Esophagus muscularis mucosa (tissue), 4 donors: Measurements from ENCODE around the gene KRT83. TPM values are rescaled to one million over a fixed set of nuclear protein-coding genes. Genes with fewer than 3 reads are reported as not detected.

Experiments used
- DNase-seq: peaks from one replicate; pipeline ENCODE4 v3.0.0-alpha.2; 2017; ENCODE audit errors: extremely low spot score
- H3K27ac ChIP-seq, 4 donors: fragments of 200-600 bp; sonication (generic); replicated peaks in 1 of 4; 1 replicate in 3 of 4; 2 replicates in 1 of 4; pipeline ENCODE4 v1.5.1; 2016 to 2019; ENCODE audit warnings: mild to moderate bottlenecking in 1 of 4
- H3K27me3 ChIP-seq, 4 donors: fragments of 200-600 bp; sonication (generic); one replicate each; pipeline versions ENCODE4 v1.5.1 to v1.6.0; 2016 to 2019
- H3K36me3 ChIP-seq, 4 donors: fragments of 200-600 bp; sonication (generic); one replicate each; pipeline ENCODE4 v1.5.1; 2016 to 2019
- H3K4me1 ChIP-seq, 4 donors: fragments of 200-600 bp; sonication (generic); one replicate each; pipeline ENCODE4 v1.5.1; 2016 to 2019
- H3K4me3 ChIP-seq, 4 donors: fragments of 200-600 bp; sonication (generic); 1 replicate in 2 of 4; 2 replicates in 2 of 4; pipeline ENCODE4 v1.5.1; 2016 to 2019; ENCODE audit warnings: mild to moderate bottlenecking in 4 of 4, moderate library complexity in 1 of 4
- H3K9me3 ChIP-seq, 4 donors: fragments of 200-600 bp; sonication (generic); 1 replicate in 3 of 4; 2 replicates in 1 of 4; pipeline ENCODE4 v1.5.1; 2016 to 2019
- CTCF ChIP-seq, 3 experiments: fragments of 200-600 bp in 2 of 3; fragments of 450-650 bp in 1 of 3; sonication (generic) in 2 of 3; IDR thresholded peaks; one replicate each; pipeline ENCODE4 v1.5.1; 2017 to 2019; ENCODE audit warnings: antibody characterized with exemption in 3 of 3, mild to moderate bottlenecking in 2 of 3, moderate library complexity in 1 of 3
- EP300 ChIP-seq: sonication (generic); formaldehyde crosslinking; IDR thresholded peaks from one replicate; pipeline ENCODE4 v1.6.1; 2017; ENCODE audit warnings: antibody characterized with exemption
- POLR2A ChIP-seq: fragments of 450-650 bp; IDR thresholded peaks from one replicate; pipeline ENCODE4 v1.6.1; 2017; ENCODE audit warnings: antibody characterized with exemption, moderate library complexity, mild to moderate bottlenecking, low read depth
- POLR2AphosphoS5 ChIP-seq, 2 donors: sonication (generic); formaldehyde crosslinking; IDR thresholded peaks; one replicate each; pipeline ENCODE4 v1.6.1; 2017; ENCODE audit warnings: antibody characterized with exemption in 2 of 2
- WGBS: methylation state at CpG from one replicate; pipeline ENCODE4 v1.1.5; 2018; 5-methylcytosine and 5-hydroxymethylcytosine counted together
- intact Hi-C: fragments of 100-400 bp; cut with DNase I; formaldehyde crosslinking; loops from one replicate; pipeline ENCODE4 v1.15.1; 2023
- total RNA-seq, 4 donors: library from RNA; depleted of rRNA; stranded (reverse); fragments of >200 nt; gene quantifications; one replicate each; pipeline versions ENCODE4 v1.1.0 to v1.2.1, GENCODE V29; 2016

The KRT83 gene
- total RNA-seq, 4 donors from 2014 or later = not detected

- Histone ChIP-seq H3K9me3 (no peaks in the 10 kb centered on the region), H3K27ac (no peak overlapping the region), H3K27me3 (no peaks in the 10 kb centered on the region), H3K4me3 (no peak overlapping the region), H3K36me3 (no peaks in the 10 kb centered on the region), H3K4me1 (peaks cover 8 to 14% (median 8%) of the 10 kb centered on the region in 4 donors)
- TF ChIP-seq CTCF (IDR thresholded peaks at IDR 0.05) (no peak), EP300 (no peak), POLR2A (no peak), POLR2AphosphoS5 (IDR thresholded peaks at IDR 0.05) (no peak)
- intact Hi-C loops = no loop called here
- DNase-seq = no peak
- 81% methylated on average over 3 of the region's 24 CpGs for WGBS
Measured at GRCh38 chr12:52285851-52286530, 35.2 kb downstream of the KRT83 start.

- no peak for DNase-seq
- intact Hi-C loops = no loop called here
- WGBS = 91% methylated on average over 2 of the region's 2 CpGs
- TF ChIP-seq POLR2AphosphoS5 (IDR thresholded peaks at IDR 0.05) (no peak), EP300 (no peak), CTCF (IDR thresholded peaks at IDR 0.05) (no peak), POLR2A (no peak)
- peaks cover 14 to 21% (median 16%) of the 10 kb centered on the region in 4 donors for H3K4me1 ChIP-seq
- no peak overlapping the region for H3K27ac ChIP-seq
- no peaks in the 10 kb centered on the region for H3K27me3 ChIP-seq
- H3K4me3 ChIP-seq = no peak overlapping the region
- no peaks in the 10 kb centered on the region for H3K36me3 ChIP-seq
- H3K9me3 ChIP-seq = no peaks in the 10 kb centered on the region
Measured at GRCh38 chr12:52285172-52285745, 35.9 kb downstream of the KRT83 start.

- no peak for TF ChIP-seq POLR2A
- no peak for TF ChIP-seq POLR2AphosphoS5 (IDR thresholded peaks at IDR 0.05)
- WGBS = 66% methylated on average over 4 of the region's 4 CpGs
- no peak overlapping the region for H3K27ac ChIP-seq
- no peaks in the 10 kb centered on the region for H3K27me3 ChIP-seq
- no peak overlapping the region for H3K4me3 ChIP-seq
- H3K36me3 ChIP-seq = no peaks in the 10 kb centered on the region
- H3K4me1 ChIP-seq = peaks cover 19 to 27% (median 22%) of the 10 kb centered on the region in 4 donors
- no peak for DNase-seq
- no peaks in the 10 kb centered on the region for H3K9me3 ChIP-seq
- intact Hi-C loops = loop anchor here (5.0 kb wide), 1 partner anchor 117 kb away; no protein-coding TSS in a partner anchor
Measured at GRCh38 chr12:52284562-52285171, 36.5 kb downstream of the KRT83 start.

GRCh38 chr12:52280796-52281560 lies 40.2 kb downstream of the KRT83 start:
- no peaks in the 10 kb centered on the region for H3K27me3 ChIP-seq
- no peak overlapping the region for H3K4me3 ChIP-seq
- no peaks in the 10 kb centered on the region for H3K36me3 ChIP-seq
- intact Hi-C loops = loop anchor here (5.0 kb wide), 1 partner anchor 114 kb away; no protein-coding TSS in a partner anchor
- no peak for DNase-seq
- TF ChIP-seq EP300 = peak; percentile 58
- no peak for TF ChIP-seq CTCF (IDR thresholded peaks at IDR 0.05)
- TF ChIP-seq POLR2AphosphoS5 (IDR thresholded peaks at IDR 0.05) = peak; percentile 37 to 45
- no peak for TF ChIP-seq POLR2A
- H3K27ac ChIP-seq = peak overlapping the region; percentile 86 to 92 (median 90)
- H3K9me3 ChIP-seq = no peaks in the 10 kb centered on the region
- peaks cover 29 to 42% (median 37%) of the 10 kb centered on the region in 4 donors for H3K4me1 ChIP-seq
- WGBS = 48% methylated on average over 4 of the region's 4 CpGs
